HG02588 (cell line): ENCODE measurements around the gene AOC2.
"Not testable (repeated sequence)": the region's sequence is repeated elsewhere in the genome, so short reads cannot be mapped to it uniquely, and the experiment has no call there.

Source experiments
- ATAC-seq: cut with Tn5 transposase; IDR thresholded peaks from one replicate; pipeline ENCODE4 v1.9.1; 2021; ENCODE audit warnings: mild to moderate bottlenecking, moderate library complexity; ENCODE audit not compliant: unreplicated experiment

Gene AOC2

GRCh38 chr17:42879596-42879985 lies 35.2 kb downstream of the AOC2 start:
- no peak for ATAC-seq

DNA sequence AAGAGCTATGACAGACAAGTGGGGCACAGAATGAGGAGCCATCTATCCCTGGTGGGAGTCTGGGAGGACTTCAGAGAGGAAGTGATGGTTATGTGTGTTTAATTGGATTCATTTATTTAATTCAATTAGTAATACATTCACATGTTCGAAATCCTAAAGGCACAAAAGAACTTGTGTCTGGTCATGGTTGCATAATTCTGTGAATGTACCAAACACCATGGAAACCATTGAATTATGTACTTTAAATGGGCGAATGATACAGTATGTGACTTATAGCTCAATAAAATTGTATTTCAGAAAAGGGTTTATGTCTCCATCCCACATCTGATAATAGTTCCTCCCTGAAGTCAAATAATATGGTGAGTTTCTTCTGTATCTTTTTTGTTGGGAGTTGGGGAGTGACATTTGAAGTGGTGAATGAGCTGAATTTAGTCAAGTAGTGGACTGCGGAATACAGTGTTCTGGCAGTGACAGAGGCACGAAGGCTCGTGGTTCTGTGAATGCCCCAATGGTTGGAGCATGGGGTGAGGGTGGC lies 36.5 kb downstream of the AOC2 start:
- no peak for ATAC-seq

GRCh38 chr17:42881706-42882105 lies 37.3 kb downstream of the AOC2 start:
- not testable (repeated sequence) for ATAC-seq

DNA sequence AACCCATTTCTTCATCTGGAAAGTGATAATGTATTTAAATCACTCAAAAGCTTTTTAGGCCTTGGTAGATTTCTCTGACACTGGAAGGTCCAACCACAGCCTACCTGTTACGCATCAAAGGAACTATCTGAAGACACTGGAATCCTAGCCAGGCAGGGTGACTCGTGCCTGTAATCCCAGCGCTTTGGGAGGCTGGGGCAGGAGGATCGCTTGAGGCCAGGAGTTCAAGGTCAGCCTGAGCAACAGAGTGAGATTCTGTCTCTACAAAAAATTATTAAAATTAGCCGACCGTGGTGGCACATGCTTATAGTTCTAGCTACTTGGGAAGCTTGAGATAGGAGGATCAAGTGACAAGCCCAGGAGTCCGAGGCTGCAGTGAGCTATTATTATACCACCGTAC lies 37.8 kb downstream of the AOC2 start:
- ATAC-seq = no peak

DNA sequence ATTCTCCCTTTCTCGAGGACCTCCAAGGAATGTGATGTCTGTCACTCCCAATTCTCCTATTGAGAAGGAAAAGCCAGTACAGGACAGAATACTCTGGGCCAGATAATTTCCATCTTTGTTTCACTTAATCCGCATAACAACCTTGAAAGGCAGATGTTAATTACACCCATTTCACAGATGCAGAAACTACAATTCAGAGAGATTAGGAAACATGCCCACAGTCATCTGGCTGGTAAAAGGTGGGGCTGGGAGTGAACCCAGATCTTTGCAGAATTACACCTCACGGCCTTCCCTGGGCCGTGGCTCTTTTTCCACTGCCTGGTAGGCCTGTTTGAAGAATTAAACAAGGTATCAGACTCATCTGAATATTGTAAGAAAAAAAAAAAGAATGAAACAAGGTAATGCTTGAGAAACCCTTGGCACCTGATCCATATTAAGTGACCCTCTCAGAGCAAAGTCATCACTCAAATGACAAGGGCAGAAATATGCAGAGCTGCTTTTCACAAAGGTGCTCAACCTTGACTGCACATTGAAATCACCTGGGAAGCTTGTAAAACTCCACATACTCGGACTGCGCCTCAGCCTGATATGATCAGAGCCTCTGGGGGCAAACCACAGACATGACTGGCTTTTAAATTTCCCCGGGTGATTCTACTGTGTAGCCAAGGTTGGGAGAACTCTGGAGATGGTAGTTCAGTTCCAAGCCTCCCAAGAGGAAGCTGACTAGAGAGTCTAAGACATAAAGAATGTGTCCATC lies 39.6 kb downstream of the AOC2 start:
- ATAC-seq = no peak

- ATAC-seq = not testable (repeated sequence)
Observed at GRCh38 chr17:42885806-42886205, 41.4 kb downstream of the AOC2 start.

- no peak for ATAC-seq
Observed at GRCh38 chr17:42886283-42887176, 42.1 kb downstream of the AOC2 start.

- no peak for ATAC-seq
Observed at GRCh38 chr17:42889809-42890208, 45.4 kb downstream of the AOC2 start.

- ATAC-seq = no peak
Observed at GRCh38 chr17:42891539-42892152, 47.3 kb downstream of the AOC2 start.

DNA sequence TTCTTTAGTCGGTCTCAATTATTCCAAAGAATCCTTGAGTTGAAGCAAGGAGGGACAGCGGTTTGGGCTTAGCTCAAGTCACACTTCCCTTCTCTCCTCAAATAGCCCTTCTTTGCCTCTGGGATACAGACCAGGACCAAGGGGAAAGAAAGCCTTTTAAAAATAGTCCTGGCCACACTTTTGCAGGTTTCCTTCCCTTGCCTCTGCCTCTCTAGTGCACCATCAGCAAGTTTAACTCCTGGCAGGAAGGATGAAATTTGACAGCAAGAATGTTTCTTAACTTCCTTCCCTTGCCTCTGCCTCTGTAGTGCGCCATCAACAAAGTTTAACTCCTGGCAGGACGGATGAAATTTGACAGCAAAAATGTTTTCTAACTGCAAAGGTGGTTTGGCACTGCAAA lies 49.0 kb downstream of the AOC2 start:
- no peak for ATAC-seq

DNA sequence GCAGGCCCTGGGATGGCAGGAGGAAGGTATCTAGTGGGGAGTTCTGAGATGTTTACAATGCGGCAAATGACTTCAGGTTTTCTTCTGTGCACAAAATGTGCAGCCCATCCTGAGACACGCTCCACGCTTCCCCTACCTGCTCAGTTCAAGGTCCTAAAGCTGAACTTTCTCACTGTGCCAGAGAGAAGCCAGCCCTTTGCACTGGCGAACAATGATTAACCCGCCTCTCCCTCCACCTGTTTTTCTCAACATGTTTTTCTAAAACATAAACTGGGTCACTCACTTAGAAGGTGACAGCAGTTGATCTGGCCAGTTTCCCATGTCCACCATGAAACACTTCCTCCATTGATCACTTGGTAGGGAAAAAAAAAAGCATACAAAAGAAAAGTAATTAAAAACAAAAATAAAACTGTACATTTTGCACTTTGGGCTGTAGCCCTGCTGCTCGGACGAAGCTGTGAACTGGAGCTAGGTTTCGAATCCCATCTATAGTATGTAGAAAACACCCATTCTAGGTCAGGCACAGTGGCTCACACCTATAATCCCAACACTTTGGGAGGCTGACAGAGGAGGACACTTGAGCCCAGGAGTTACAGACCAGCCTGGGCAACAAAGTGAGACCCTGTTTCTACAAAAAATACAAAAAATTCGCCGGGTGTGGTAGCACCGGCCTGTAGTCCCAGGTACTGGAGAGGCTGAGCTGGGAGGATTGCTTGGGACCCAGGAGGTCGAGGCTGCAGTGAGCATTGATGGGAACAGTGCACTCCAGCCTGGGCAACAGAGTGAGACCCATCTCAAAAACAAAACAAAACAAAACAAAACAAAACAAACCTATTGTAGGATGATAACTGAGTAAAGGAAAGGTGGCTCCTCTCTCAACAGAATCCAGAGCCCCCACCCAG lies 50.2 kb downstream of the AOC2 start:
- ATAC-seq = no peak

GRCh38 chr17:42895185-42895555 lies 50.8 kb downstream of the AOC2 start:
- ATAC-seq = no peak

DNA sequence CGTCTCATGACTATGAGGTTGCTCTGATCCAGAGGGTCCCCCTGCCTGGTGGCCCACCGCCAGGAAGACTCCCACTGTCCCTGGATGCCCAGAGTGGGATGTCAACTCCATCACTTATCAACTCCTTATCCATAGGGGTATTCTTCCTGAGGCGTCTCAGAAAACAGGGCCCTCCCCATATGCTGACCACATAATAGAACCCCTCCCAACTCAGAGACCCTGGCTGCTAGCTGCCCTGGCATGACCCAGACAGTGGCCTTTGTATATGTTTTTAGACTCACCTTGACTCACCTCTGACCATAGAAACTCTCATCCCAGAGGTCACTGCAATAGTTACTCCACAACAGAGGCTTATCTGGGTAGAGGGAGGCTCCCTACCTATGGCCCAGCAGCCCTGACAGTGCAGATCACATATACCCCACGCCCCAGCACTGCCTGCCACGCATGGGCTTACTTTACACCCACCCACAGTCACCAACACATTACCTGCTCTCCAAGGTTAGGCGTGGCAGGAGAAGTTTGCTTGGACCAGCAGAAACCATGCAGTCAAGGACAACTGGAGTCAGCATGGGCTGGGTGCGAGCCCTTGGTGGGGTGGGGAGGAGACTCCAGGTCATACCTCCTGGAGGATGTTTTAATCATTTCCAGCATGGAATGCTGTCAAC lies 53.9 kb downstream of the AOC2 start:
- ATAC-seq = no peak

DNA sequence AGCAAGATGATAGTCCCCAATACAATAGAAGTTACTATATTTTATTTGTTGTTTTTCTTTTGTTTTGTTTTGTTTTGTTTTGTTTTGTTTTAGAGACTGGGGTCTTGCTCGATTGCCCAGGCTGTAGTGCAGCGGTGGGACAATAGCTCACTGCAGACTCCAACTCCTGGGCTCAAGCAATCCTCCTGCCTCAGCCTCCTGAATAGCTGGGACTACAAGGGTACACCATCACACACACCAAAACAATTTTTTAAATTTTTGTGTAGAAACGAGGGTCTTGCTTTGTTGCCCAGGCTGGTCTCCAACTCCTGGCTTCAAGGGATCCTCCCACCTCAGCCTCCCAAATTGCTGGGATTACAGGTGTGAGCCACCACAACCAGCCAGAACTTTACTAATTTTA lies 55.6 kb downstream of the AOC2 start:
- not testable (repeated sequence) for ATAC-seq
